ENCODE measurements around the gene DRAXIN.

DNA sequence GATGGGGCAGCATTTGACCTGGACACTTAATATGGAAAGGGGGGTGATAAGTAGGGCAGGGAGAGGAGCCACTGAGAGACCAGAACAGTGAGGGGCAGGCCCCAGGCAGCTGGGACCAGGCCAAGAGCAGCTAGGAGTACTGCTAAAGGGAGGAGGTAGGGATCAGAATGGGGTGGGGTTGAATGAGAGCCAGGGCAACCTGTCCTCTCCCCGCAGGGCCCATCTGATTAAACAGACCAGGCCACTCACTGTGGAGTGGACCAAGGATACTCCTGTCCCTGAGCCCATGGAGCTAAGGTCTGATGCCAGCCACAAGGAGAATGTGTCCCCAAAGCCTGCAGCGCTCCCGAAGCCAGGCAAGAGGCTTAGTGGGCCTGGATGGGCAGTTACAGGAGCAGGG, 72.6 kb downstream of the DRAXIN start:
- TF ChIP-seq, protein P1, sequence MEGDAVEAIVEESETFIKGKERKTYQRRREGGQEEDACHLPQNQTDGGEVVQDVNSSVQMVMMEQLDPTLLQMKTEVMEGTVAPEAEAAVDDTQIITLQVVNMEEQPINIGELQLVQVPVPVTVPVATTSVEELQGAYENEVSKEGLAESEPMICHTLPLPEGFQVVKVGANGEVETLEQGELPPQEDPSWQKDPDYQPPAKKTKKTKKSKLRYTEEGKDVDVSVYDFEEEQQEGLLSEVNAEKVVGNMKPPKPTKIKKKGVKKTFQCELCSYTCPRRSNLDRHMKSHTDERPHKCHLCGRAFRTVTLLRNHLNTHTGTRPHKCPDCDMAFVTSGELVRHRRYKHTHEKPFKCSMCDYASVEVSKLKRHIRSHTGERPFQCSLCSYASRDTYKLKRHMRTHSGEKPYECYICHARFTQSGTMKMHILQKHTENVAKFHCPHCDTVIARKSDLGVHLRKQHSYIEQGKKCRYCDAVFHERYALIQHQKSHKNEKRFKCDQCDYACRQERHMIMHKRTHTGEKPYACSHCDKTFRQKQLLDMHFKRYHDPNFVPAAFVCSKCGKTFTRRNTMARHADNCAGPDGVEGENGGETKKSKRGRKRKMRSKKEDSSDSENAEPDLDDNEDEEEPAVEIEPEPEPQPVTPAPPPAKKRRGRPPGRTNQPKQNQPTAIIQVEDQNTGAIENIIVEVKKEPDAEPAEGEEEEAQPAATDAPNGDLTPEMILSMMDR (conservative IDR thresholded peaks at IDR 0.05; ENCODE audit: low read depth, low read length) = no peak
- no peak for TF ChIP-seq EZH2 (IDR thresholded peaks at IDR 0.05; ENCODE audit: borderline replicate concordance, low read depth, low read length, poor library complexity, severe bottlenecking)
